OCI-LY3 (cell line): ENCODE results near the gene TSSK1B.

Experiments used
- EZH2phosphoT487 ChIP-seq: fragments of 200-600 bp; shearing (Covaris generic); IDR thresholded peaks from 2 replicates; pipeline ENCODE4 v1.6.1; 2018; ENCODE audit warnings: antibody characterized with exemption, mixed run types, low read depth
- TF ChIP-seq, protein P1 (sequence below): fragments of 200-600, 300-600 bp; sonication (generic); IDR thresholded peaks from 2 replicates; pipeline ENCODE4 v1.5.1; 2014; ENCODE audit warnings: antibody characterized with exemption, low read length, low read depth

- TF ChIP-seq, protein P1, sequence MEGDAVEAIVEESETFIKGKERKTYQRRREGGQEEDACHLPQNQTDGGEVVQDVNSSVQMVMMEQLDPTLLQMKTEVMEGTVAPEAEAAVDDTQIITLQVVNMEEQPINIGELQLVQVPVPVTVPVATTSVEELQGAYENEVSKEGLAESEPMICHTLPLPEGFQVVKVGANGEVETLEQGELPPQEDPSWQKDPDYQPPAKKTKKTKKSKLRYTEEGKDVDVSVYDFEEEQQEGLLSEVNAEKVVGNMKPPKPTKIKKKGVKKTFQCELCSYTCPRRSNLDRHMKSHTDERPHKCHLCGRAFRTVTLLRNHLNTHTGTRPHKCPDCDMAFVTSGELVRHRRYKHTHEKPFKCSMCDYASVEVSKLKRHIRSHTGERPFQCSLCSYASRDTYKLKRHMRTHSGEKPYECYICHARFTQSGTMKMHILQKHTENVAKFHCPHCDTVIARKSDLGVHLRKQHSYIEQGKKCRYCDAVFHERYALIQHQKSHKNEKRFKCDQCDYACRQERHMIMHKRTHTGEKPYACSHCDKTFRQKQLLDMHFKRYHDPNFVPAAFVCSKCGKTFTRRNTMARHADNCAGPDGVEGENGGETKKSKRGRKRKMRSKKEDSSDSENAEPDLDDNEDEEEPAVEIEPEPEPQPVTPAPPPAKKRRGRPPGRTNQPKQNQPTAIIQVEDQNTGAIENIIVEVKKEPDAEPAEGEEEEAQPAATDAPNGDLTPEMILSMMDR = no peak
- no peak for TF ChIP-seq EZH2phosphoT487
Observed at GRCh38 chr5:113384782-113385285, 50.0 kb downstream of the TSSK1B start.
